Loucy (cell line): ENCODE data around the gene PAWR.

Experiments used
- CTCF ChIP-seq: fragments of 200-600 bp; sonication (generic); conservative IDR thresholded peaks from 2 replicates; pipeline ENCODE4 v1.5.1; 2014; ENCODE audit warnings: mild to moderate bottlenecking, antibody characterized with exemption, low read length
- EZH2phosphoT487 ChIP-seq: fragments of 200-600 bp; IDR thresholded peaks from 2 replicates; pipeline ENCODE4 v1.6.1; 2018; ENCODE audit warnings: antibody characterized with exemption, mild to moderate bottlenecking, moderate library complexity, borderline replicate concordance

- TF ChIP-seq CTCF, result no peak
- TF ChIP-seq EZH2phosphoT487, result no peak
Observed at GRCh38 chr12:79634957-79635471, 55.8 kb downstream of the PAWR start.
